HepG2 (cell line): Measurements from ENCODE around the gene MARS1. TPM values are rescaled to one million over a fixed set of nuclear protein-coding genes. Genes with fewer than 3 reads are reported as not detected.

ENCODE experiments used
- AHR ChIP-seq: IDR thresholded peaks from 2 replicates; pipeline ENCODE4 v1.6.1; 2018; ENCODE audit warnings: missing genetic modification reagents, missing compliant biosample characterization
- FOXK2 ChIP-seq: fragments of 450-650 bp; IDR thresholded peaks from 2 replicates; pipeline ENCODE4 v1.6.1; 2016
- GABPA ChIP-seq, 2 experiments: IDR thresholded peaks; 2 replicates each; pipeline ENCODE4 v1.6.1; 2011 to 2016; ENCODE audit warnings: low read depth in 2 of 2, low read length in 1 of 2, missing biosample characterization in 1 of 2, missing genetic modification characterization in 1 of 2
- IRF2 ChIP-seq: IDR thresholded peaks from 2 replicates; pipeline ENCODE4 v1.6.1; 2018; ENCODE audit warnings: missing genetic modification reagents, missing compliant biosample characterization
- KDM4B ChIP-seq: sonication (generic); formaldehyde crosslinking; IDR thresholded peaks from 2 replicates; pipeline ENCODE4 v1.4.0; 2020; ENCODE audit warnings: missing genetic modification reagents
- KMT2B ChIP-seq: IDR thresholded peaks from 2 replicates; pipeline ENCODE4 v1.6.1; 2016; ENCODE audit warnings: missing genetic modification reagents, missing compliant biosample characterization
- SMYD3 ChIP-seq: sonication (generic); formaldehyde crosslinking; IDR thresholded peaks from 2 replicates; pipeline ENCODE4 v1.8.1; 2023; ENCODE audit warnings: mild to moderate bottlenecking, missing genetic modification reagents
- ZBTB42 ChIP-seq: sonication (generic); formaldehyde crosslinking; IDR thresholded peaks from 2 replicates; pipeline ENCODE4 v1.5.0; 2020; ENCODE audit warnings: mild to moderate bottlenecking, missing genetic modification reagents
- ZNF543 ChIP-seq: sonication (generic); formaldehyde crosslinking; IDR thresholded peaks from 2 replicates; pipeline ENCODE4 v1.4.0; 2020; ENCODE audit warnings: mild to moderate bottlenecking, missing genetic modification reagents
- ZNF598 ChIP-seq: sonication (generic); formaldehyde crosslinking; IDR thresholded peaks from 2 replicates; pipeline ENCODE4 v1.5.1; 2020; ENCODE audit warnings: mild to moderate bottlenecking, missing genetic modification reagents, borderline replicate concordance
- ZNF644 ChIP-seq: IDR thresholded peaks from 2 replicates; pipeline ENCODE4 v1.6.1; 2016; ENCODE audit warnings: low read depth
- ZNF720 ChIP-seq: sonication (generic); formaldehyde crosslinking; IDR thresholded peaks from 2 replicates; pipeline ENCODE4 v1.4.0; 2020; ENCODE audit warnings: missing genetic modification reagents
- polyA plus RNA-seq, 8 experiments: library from polyadenylated mRNA; depleted of rRNA in 3 of 8; stranded (reverse) in 7 of 8; unstranded in 1 of 8; fragments of >200 nt; fragmentation: Illumina TruSeq in 4 of 8; extraction: Trizol in 4 of 8; gene quantifications; 2 replicates each; pipeline versions ENCODE4 v1.2.1 to v1.2.3, GENCODE V29; 2011 to 2016; ENCODE audit warnings: low read depth in 4 of 8, missing spikeins in 1 of 8, mixed read lengths in 1 of 8; ENCODE audit not compliant: insufficient read depth in 1 of 8
- total RNA-seq, 5 experiments: library from RNA; depleted of rRNA; stranded (reverse); fragments of >200 nt; fragmentation: Illumina TruSeq; extraction: Trizol; gene quantifications; 2 replicates each; pipeline ENCODE4 v1.2.3, GENCODE V29; 2016; ENCODE audit warnings: low read depth in 1 of 5
- TF ChIP-seq, protein P1 (sequence below): sonication (generic); formaldehyde crosslinking; IDR thresholded peaks from 2 replicates; pipeline ENCODE4 v1.4.0; 2020; ENCODE audit warnings: mild to moderate bottlenecking, missing genetic modification reagents
- TF ChIP-seq, protein P2 (sequence below): sonication (generic); formaldehyde crosslinking; IDR thresholded peaks from 2 replicates; pipeline ENCODE4 v1.4.0; 2020; ENCODE audit warnings: missing genetic modification reagents, mild to moderate bottlenecking, borderline replicate concordance
- TF ChIP-seq, protein P3 (sequence below): sonication (generic); formaldehyde crosslinking; IDR thresholded peaks from 2 replicates; pipeline ENCODE4 v1.5.0; 2020; ENCODE audit warnings: mild to moderate bottlenecking, missing genetic modification reagents
- TF ChIP-seq, protein P4 (sequence below): sonication (generic); formaldehyde crosslinking; IDR thresholded peaks from 2 replicates; pipeline ENCODE4 v1.4.0; 2020; ENCODE audit warnings: missing genetic modification reagents
- TF ChIP-seq, protein P5 (sequence below): IDR thresholded peaks from 2 replicates; pipeline ENCODE4 v1.6.1; 2012; ENCODE audit warnings: inconsistent platforms

Gene MARS1
- total and polyA plus RNA-seq, 2 of the 13 experiments (the other 11 are each of a cell fraction or from before 2014, with no cell fraction given): 115 to 181 TPM

DNA sequence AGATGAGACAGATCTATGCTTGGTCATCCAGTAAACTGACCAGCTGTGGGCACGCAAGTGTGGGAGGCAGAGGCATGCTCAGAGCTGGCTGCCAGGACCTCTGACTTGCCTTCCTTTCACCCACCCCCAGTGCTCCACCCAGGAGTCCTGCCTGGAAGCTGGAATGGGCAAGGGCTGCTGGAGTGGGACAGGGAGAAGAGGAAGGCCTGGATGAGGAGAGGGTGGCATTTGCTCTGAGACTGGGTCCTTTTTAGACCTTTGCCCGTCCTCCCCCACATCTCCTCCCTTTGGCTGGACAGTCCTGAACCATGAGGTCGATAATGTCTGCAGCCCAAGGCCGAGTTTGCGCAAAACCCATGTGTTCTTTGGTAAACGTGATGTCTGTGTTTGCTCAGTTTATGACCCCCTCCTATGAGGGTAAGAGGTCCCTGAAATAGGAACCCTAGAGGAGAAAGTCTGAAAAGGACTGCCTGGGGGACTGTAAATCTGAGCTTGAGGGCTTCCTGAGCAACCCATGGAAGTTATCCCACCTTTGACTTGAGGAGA lies 36.6 kb upstream of the MARS1 start (continued):
- TF ChIP-seq ZNF598 (CRISPR knock-in tag) (0 out of 2 replicates have a peak, but pooled peaks have one; percentile 23), KMT2B (peak; percentile 73), FOXK2 (peak; percentile 71; the same call in 1 of the 2 replicates), IRF2 (CRISPR knock-in tag) (peak; percentile 96), ZBTB42 (no peak), GABPA (IDR thresholded peaks at IDR 0.05; ENCODE audit: low read depth, low read length) (no peak), GABPA (CRISPR knock-in tag; IDR thresholded peaks at IDR 0.05; ENCODE audit: low read depth) (no peak), KDM4B (CRISPR knock-in tag) (peak; percentile 94; the same call in 1 of the 2 replicates), ZNF644 (CRISPR knock-in tag) (peak; percentile 90), ZNF720 (no peak), AHR (CRISPR knock-in tag) (peak; percentile 76; the same call in 1 of the 2 replicates), ZNF543 (CRISPR knock-in tag) (peak; percentile 73; the same call in 1 of the 2 replicates), SMYD3 (CRISPR knock-in tag) (peak; percentile 90)
- TF ChIP-seq, protein P1, sequence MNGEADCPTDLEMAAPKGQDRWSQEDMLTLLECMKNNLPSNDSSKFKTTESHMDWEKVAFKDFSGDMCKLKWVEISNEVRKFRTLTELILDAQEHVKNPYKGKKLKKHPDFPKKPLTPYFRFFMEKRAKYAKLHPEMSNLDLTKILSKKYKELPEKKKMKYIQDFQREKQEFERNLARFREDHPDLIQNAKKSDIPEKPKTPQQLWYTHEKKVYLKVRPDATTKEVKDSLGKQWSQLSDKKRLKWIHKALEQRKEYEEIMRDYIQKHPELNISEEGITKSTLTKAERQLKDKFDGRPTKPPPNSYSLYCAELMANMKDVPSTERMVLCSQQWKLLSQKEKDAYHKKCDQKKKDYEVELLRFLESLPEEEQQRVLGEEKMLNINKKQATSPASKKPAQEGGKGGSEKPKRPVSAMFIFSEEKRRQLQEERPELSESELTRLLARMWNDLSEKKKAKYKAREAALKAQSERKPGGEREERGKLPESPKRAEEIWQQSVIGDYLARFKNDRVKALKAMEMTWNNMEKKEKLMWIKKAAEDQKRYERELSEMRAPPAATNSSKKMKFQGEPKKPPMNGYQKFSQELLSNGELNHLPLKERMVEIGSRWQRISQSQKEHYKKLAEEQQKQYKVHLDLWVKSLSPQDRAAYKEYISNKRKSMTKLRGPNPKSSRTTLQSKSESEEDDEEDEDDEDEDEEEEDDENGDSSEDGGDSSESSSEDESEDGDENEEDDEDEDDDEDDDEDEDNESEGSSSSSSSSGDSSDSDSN (CRISPR knock-in tag): peak; percentile 77
- TF ChIP-seq, protein P2, sequence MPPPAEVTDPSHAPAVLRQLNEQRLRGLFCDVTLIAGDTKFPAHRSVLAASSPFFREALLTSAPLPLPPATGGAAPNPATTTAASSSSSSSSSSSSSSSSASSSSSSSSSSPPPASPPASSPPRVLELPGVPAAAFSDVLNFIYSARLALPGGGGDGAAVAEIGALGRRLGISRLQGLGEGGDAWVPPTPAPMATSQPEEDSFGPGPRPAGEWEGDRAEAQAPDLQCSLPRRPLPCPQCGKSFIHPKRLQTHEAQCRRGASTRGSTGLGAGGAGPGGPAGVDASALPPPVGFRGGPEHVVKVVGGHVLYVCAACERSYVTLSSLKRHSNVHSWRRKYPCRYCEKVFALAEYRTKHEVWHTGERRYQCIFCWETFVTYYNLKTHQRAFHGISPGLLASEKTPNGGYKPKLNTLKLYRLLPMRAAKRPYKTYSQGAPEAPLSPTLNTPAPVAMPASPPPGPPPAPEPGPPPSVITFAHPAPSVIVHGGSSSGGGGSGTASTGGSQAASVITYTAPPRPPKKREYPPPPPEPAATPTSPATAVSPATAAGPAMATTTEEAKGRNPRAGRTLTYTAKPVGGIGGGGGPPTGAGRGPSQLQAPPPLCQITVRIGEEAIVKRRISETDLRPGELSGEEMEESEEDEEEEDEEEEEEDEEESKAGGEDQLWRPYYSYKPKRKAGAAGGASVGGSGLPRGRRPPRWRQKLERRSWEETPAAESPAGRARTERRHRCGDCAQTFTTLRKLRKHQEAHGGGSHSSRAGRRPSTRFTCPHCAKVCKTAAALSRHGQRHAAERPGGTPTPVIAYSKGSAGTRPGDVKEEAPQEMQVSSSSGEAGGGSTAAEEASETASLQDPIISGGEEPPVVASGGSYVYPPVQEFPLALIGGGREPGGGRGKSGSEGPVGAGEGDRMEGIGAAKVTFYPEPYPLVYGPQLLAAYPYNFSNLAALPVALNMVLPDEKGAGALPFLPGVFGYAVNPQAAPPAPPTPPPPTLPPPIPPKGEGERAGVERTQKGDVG (CRISPR knock-in tag): no peak; the same call in 1 of the 2 replicates
- TF ChIP-seq, protein P3, sequence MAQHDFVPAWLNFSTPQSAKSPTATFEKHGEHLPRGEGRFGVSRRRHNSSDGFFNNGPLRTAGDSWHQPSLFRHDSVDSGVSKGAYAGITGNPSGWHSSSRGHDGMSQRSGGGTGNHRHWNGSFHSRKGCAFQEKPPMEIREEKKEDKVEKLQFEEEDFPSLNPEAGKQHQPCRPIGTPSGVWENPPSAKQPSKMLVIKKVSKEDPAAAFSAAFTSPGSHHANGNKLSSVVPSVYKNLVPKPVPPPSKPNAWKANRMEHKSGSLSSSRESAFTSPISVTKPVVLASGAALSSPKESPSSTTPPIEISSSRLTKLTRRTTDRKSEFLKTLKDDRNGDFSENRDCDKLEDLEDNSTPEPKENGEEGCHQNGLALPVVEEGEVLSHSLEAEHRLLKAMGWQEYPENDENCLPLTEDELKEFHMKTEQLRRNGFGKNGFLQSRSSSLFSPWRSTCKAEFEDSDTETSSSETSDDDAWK: no peak
- TF ChIP-seq, protein P4, sequence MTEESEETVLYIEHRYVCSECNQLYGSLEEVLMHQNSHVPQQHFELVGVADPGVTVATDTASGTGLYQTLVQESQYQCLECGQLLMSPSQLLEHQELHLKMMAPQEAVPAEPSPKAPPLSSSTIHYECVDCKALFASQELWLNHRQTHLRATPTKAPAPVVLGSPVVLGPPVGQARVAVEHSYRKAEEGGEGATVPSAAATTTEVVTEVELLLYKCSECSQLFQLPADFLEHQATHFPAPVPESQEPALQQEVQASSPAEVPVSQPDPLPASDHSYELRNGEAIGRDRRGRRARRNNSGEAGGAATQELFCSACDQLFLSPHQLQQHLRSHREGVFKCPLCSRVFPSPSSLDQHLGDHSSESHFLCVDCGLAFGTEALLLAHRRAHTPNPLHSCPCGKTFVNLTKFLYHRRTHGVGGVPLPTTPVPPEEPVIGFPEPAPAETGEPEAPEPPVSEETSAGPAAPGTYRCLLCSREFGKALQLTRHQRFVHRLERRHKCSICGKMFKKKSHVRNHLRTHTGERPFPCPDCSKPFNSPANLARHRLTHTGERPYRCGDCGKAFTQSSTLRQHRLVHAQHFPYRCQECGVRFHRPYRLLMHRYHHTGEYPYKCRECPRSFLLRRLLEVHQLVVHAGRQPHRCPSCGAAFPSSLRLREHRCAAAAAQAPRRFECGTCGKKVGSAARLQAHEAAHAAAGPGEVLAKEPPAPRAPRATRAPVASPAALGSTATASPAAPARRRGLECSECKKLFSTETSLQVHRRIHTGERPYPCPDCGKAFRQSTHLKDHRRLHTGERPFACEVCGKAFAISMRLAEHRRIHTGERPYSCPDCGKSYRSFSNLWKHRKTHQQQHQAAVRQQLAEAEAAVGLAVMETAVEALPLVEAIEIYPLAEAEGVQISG: peak; percentile 88
- TF ChIP-seq, protein P5, sequence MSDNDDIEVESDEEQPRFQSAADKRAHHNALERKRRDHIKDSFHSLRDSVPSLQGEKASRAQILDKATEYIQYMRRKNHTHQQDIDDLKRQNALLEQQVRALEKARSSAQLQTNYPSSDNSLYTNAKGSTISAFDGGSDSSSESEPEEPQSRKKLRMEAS: no peak
